Measurements from ENCODE around the gene RPL34. TPM values are rescaled to one million over a fixed set of nuclear protein-coding genes. Genes with fewer than 3 reads are reported as not detected.

Gene RPL34
- total and polyA plus RNA-seq, 12 donors = 612 to 3,397 (median 687) TPM

- Histone ChIP-seq H3K27ac (no peak overlapping the region), H3K4me3 (no peak overlapping the region), H3K27me3 (no peaks in the 10 kb centered on the region), H3K4me1 (no peaks in the 10 kb centered on the region), H3K9me3 (no peaks in the 10 kb centered on the region), H3K36me3 (peaks cover 0 to 96% (median 19%) of the 10 kb centered on the region in 9 donors)
- intact Hi-C loops (cut with DNase I) = no loop called here
- TF ChIP-seq, protein P1, sequence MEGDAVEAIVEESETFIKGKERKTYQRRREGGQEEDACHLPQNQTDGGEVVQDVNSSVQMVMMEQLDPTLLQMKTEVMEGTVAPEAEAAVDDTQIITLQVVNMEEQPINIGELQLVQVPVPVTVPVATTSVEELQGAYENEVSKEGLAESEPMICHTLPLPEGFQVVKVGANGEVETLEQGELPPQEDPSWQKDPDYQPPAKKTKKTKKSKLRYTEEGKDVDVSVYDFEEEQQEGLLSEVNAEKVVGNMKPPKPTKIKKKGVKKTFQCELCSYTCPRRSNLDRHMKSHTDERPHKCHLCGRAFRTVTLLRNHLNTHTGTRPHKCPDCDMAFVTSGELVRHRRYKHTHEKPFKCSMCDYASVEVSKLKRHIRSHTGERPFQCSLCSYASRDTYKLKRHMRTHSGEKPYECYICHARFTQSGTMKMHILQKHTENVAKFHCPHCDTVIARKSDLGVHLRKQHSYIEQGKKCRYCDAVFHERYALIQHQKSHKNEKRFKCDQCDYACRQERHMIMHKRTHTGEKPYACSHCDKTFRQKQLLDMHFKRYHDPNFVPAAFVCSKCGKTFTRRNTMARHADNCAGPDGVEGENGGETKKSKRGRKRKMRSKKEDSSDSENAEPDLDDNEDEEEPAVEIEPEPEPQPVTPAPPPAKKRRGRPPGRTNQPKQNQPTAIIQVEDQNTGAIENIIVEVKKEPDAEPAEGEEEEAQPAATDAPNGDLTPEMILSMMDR (IDR thresholded peaks at IDR 0.05) = no peak
- no peak for ATAC-seq
- DNase-seq = no peak
- 64 to 71% methylated on average over 3 of the region's 3 CpGs for WGBS, 2 donors
These were observed 42.3 kb downstream of the RPL34 start for GRCh38 chr4:108662629-108663028.

GRCh38 chr4:108674356-108674977 is 54.1 kb downstream of the RPL34 start:
- TF ChIP-seq, protein P1 (IDR thresholded peaks at IDR 0.05) = no peak
- 72 to 86% methylated on average over 4 of the region's 4 CpGs for WGBS, 2 donors
- Histone ChIP-seq H3K27ac (no peak overlapping the region), H3K9me3 (no peaks in the 10 kb centered on the region), H3K36me3 (peaks cover 0 to 47% (median 0%) of the 10 kb centered on the region in 9 donors), H3K27me3 (no peaks in the 10 kb centered on the region), H3K4me3 (no peak overlapping the region), H3K4me1 (no peaks in the 10 kb centered on the region)
- DNase-seq = no peak
- intact Hi-C loops (cut with DNase I) = loop anchor here in 1 of 10 donors (10.0 kb wide), 1 partner anchor 150 kb away; no protein-coding TSS in a partner anchor
- ATAC-seq = no peak

Other genes with a start within 250 kb of the RPL34 start
- 10 to 100 TPM; 21.8 to 47.7 (median 25.8) TPM for gene OSTC, start 30.0 kb downstream of the RPL34 start, total RNA-seq
- gene OSTC, start 30.0 kb downstream of the RPL34 start, polyA plus RNA-seq = 100 to 1,000 TPM in 1 of 2 donors, 10 to 100 TPM in 1; 28.8 to 113 TPM
- gene ETNPPL, start 142.5 kb downstream of the RPL34 start, total RNA-seq = 10 to 100 TPM in 4 of 10 donors, 1 to 10 TPM in 6; 1.9 to 45.8 (median 7.9) TPM
- 1 to 10 TPM; 3.0 to 4.9 TPM for gene ETNPPL, start 142.5 kb downstream of the RPL34 start, polyA plus RNA-seq

Data from heart right ventricle (tissue), 16 donors.